SKM-1 treated with dmso at 0.1 percent for 144 hours (cell line): ENCODE data around the gene TNRC6C.
A peak's percentile ranks its signal among the peaks of the same experiment; 100 is the strongest.

ENCODE experiments used
- DNase-seq: peaks from one replicate; lab custom pipeline; 2025; ENCODE audit not compliant: unreplicated experiment; lab: John Stamatoyannopoulos, UW

Gene TNRC6C

GRCh38 chr17:78010759-78011158 lies 52.3 kb downstream of the TNRC6C start:
- DNase-seq = no peak

GRCh38 chr17:78012428-78012827 lies 53.9 kb downstream of the TNRC6C start:
- no peak for DNase-seq

GRCh38 chr17:78013683-78014467 lies 55.4 kb downstream of the TNRC6C start:
- peak; percentile 49 for DNase-seq

- no peak for DNase-seq
These were observed 56.1 kb downstream of the TNRC6C start for GRCh38 chr17:78014646-78015045.

GRCh38 chr17:78016852-78017251 lies 58.3 kb downstream of the TNRC6C start:
- no peak for DNase-seq

GRCh38 chr17:78019367-78019975 lies 61.0 kb downstream of the TNRC6C start:
- peak; percentile 37 for DNase-seq

GRCh38 chr17:78019976-78020716 lies 61.6 kb downstream of the TNRC6C start:
- DNase-seq = no peak

GRCh38 chr17:78020717-78021108 lies 62.2 kb downstream of the TNRC6C start:
- no peak for DNase-seq

GRCh38 chr17:78022425-78022824 lies 63.9 kb downstream of the TNRC6C start:
- DNase-seq = no peak

GRCh38 chr17:78023042-78023441 lies 64.5 kb downstream of the TNRC6C start:
- no peak for DNase-seq

- DNase-seq = peak; percentile 0
These were observed 67.9 kb downstream of the TNRC6C start for GRCh38 chr17:78026381-78026780.

GRCh38 chr17:78027121-78027520 lies 68.6 kb downstream of the TNRC6C start:
- no peak for DNase-seq

- no peak for DNase-seq
These were observed 71.2 kb downstream of the TNRC6C start for GRCh38 chr17:78029697-78030096.

- no peak for DNase-seq
These were observed 72.9 kb downstream of the TNRC6C start for GRCh38 chr17:78031435-78031834.

GRCh38 chr17:78032166-78032565 lies 73.7 kb downstream of the TNRC6C start:
- no peak for DNase-seq

- no peak for DNase-seq
These were observed 76.1 kb downstream of the TNRC6C start for GRCh38 chr17:78034429-78035091.

GRCh38 chr17:78037280-78037679 lies 78.8 kb downstream of the TNRC6C start:
- no peak for DNase-seq

GRCh38 chr17:78038748-78039288 lies 80.3 kb downstream of the TNRC6C start:
- no peak for DNase-seq

- no peak for DNase-seq
These were observed 81.1 kb downstream of the TNRC6C start for GRCh38 chr17:78039581-78039980.

GRCh38 chr17:78040440-78041385 lies 82.2 kb downstream of the TNRC6C start:
- DNase-seq = peak; percentile 78
